Pulmonary artery endothelial cell (primary cell): ENCODE results near the gene ACER2. TPM values are rescaled to one million over a fixed set of nuclear protein-coding genes. Genes with fewer than 3 reads are reported as not detected.
"Not testable (repeated sequence)": the region's sequence is repeated elsewhere in the genome, so short reads cannot be mapped to it uniquely, and the experiment has no call there.

Experiments used
- DNase-seq: peaks from one replicate; pipeline ENCODE4 v3.0.0-alpha.2; 2011; ENCODE audit warnings: low read depth, low spot score
- total RNA-seq: library from RNA; depleted of rRNA; stranded (reverse); fragments of >200 nt; gene quantifications from 2 replicates; pipeline ENCODE4 v1.2.3, GENCODE V29; 2014

ACER2 gene
- total RNA-seq, 1 donor from 2014 or later = 5.5 TPM

DNA sequence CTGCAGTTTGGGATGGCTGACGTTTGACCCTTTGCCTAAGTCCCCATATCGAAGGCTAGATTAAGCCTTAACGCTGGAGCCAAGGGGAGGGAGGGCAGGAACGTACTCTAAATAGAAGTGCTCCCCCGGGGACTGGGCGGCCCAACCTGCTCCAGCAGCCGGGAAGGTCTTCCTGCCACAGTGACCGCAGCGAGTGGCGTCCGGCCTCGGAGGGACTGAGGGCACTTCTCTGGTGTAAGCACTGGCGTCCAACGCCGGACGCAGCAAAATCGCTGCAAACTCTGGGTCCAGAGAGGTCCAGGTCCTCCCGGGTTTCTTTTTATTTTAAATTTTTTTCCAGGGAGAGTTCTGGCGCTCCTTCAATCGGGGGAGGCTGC is 505 bp upstream of the ACER2 start:
- no peak for DNase-seq

DNA sequence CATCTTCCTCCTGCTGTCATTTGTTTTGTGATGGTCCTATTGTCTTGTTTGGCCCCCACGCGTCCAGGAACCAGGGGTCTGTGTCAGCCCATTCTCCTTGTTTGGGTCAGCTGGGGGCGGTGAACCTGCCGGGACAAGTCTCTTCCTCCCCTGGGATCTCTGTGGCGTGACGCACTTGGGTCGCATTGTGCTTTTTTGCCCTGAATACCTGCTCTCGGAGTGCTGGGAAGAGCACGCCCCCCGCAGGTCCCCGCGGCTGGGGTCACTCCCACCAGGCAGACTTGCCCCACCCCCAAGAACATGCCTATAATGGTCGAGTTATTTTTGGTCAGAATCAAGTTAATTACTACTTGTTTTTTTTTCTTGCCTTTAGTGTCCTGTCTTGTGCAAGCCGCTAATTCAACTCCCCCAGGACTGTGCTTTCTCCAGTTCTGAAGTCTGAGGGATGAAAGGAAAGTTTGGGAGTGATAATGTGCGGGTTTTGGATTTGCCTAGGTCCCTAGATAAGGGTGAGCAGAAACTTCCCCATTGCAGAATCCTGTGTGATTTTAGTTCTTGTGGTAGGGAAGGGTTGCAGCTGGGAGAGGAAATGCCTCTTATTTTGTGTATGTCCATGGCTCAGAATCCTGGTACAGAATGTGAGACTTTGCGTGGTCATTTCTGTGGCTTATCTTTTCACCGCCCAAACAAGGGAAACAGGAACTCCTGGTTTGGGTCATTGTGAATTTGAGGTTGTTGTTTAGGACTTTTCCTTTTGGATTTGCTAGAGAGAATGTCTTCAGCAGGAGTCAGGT is 789 bp downstream of the ACER2 start:
- DNase-seq = no peak

DNA sequence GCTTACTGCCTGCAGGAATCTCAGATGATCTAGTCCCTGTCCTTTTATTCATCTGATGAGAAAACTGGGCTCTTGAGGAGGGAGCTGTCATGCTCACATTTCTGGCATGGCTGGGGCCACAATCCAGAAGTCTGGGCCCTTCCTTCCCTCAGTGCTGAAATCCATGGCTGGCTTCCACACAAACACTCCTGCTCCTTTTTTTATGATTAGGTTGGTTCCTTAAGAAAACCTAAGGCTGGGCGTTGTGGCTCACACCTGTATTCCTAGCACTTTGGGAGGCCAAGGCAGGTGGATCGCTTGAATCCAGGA is 1.3 kb downstream of the ACER2 start:
- no peak for DNase-seq

DNA sequence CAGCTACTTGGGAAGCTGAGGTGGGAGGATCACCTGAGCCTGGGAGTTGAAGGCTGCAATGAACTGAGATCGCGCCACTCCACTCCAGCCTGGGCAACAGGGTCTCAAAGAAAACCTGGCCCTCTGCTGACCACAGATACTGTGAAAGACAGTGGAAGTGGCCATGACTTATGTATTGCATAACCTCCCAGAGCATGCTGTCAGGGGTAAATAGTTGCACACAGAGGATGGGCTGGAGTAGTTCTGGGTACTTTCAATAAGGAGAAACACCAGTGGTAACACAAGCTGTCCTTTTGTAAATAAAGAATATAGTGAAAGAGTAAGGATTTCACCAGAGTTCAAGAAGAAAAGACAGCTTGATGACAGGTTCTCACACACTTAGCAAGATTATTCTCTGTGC is 1.8 kb downstream of the ACER2 start:
- no peak for DNase-seq

DNA sequence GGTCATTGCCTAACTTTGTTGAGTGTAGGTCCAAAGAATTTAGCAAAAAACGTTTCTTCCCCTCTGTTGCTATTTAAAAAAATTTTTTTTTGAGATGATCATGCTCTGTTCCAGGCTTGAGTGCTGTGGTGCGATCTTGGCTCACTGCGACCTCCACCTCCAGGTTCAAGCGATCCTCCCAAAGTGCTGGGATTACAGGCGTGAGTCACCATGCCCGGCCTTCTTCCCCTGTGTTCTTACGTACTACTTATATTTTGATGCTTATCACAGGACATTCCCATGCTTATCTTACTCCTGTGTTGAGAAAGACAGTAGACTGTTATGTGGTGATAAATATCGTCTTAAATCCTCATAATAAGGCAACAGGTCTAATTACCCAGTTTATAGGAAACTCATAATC is 2.5 kb downstream of the ACER2 start:
- DNase-seq = no peak

DNA sequence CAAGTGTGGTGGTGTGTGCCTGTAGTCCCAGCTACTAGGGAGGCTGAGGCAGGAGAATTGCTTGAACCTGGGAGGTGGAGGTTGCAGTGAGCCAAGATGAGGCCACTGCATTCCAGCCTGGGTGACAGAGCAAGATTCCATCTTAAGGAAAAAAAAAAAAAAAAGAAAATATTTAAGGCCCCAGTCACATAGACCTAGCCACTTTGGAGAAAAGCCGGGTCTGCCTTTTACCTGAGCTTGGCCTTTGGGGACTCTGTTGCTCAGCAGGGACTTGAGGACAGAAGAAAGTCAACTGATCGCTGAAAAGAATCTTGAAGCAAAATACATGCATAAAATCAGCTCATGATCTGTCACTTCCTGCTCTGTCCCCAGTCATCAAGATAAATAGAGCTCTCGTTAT is 4.6 kb downstream of the ACER2 start:
- DNase-seq = not testable (repeated sequence)

DNA sequence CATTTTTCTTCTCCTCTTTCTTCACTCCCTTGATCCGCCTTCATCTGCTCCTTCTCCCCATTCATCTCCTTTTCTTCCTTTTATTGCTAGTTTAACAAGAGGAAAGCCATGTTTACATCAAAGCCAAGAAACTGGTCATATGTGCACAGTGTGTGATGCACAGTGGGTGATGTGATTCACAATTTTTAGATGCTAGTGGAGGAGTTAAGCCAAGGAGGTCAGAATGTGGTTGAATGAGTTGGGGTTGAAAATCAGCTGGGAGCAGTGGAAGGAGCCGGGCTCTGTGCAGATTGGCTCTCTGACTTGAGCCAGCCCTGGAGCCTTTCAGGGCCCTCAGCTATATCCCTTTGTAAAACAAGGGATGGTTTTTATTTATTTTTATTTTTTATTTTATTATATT is 7.3 kb downstream of the ACER2 start:
- DNase-seq = no peak

DNA sequence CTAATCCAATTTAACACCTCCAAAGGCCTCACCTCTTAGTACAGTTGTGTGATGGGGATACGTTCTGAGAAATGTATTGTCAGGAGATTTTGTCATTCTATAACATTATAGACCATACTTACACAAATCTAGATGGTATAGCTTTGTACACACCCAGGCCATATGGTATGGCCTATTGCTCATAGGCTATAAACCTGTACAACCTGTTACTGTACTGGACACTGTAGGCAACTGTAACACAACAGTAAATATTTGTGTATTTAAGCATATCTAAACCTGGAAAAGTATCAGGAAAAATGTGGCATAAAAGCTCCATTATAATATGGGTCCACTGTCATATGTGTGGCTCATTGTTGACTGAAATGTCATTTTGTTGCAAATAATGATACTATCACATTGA is 12.1 kb downstream of the ACER2 start:
- no peak for DNase-seq

DNA sequence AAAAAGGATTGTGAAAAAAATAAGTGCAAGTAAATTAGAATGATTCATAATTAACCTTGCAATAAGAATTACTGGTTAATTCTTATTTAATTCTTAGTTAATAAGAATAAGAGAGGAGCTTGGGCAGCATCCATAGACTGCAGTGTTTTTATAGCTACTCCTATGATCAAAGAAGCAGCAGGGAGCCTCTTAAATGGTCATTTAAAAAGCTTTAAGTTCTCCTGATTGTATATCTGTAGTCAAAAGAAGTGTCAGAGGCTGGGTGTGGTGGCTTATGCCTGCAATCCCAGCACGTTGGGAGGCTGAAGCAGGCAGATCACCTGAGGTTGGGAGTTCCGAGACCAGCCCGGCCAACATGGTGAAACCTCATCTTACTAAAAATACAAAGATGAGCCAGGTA is 14.4 kb downstream of the ACER2 start:
- no peak for DNase-seq

DNA sequence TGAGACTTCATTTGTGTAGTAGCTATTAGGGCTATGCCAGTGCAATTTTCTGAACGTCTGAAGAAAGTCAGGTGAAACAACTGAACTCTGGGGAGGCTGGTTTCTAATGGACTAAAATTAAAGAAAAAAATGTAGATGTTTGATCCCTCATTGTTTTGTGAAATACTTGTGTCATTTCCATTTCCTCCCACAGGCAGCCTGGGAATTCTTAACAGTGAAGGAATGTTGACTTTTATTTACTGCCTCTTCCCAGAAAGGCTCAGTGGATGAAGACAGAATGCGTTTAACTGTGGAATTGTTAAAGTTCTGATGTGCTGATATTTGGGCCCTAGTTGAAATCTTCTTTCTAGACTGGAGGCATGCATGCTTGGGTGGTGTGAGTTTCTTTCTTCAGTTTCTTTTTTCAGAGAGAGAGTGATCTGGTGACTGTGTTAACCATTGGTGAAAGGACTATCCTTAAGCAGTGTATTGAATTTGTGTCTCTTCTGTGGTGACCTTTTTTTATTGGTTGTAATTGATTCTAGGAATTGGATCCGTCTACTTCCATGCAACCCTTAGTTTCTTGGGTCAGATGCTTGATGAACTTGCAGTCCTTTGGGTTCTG is 15.5 kb downstream of the ACER2 start:
- peak; percentile 56 for DNase-seq

DNA sequence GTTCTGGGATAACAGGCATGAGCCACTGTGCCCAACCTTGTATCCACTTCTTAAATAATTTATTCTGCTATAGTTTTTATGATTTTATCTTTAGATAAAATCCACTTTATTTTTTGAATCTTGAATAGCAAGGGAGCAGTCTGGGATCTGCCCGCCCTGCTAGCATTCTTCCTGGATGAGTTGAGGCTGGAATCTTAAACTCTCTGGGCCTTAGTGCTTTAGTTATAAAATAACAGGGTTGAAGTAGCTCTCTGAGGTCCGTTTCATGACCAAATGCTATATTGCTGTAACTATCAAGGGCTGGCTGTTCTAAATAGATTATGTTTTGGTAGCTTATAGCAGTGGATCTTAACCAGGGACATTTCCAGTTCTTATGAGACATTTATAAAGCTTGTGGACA is 20.8 kb downstream of the ACER2 start:
- no peak for DNase-seq

DNA sequence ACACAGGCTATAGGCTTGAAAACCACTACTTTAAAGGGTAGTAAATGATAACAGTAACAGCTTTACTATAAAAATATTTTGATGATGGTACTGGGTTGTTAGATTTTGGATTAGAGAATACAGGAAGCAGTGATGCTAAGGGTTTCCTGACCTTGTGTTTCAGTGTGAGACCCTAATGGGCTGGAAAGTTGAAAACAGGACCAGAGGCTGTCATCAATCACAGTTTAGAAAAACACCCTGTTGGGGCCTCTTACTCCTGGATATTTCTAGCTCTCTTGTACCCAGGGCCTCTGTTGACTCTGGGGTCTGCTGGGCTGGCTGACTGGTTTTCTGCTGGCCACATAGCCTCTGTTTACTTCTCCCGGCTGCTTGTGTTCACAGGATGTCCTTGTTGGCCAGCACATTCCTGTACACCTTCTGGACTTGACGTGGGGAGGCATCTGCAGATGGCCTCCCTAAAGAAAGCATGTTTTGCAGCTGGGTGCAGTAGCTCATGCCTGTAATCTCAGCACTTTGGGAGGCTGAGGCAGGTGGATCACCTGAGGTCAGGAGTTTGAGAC is 21.5 kb downstream of the ACER2 start:
- DNase-seq = no peak

DNA sequence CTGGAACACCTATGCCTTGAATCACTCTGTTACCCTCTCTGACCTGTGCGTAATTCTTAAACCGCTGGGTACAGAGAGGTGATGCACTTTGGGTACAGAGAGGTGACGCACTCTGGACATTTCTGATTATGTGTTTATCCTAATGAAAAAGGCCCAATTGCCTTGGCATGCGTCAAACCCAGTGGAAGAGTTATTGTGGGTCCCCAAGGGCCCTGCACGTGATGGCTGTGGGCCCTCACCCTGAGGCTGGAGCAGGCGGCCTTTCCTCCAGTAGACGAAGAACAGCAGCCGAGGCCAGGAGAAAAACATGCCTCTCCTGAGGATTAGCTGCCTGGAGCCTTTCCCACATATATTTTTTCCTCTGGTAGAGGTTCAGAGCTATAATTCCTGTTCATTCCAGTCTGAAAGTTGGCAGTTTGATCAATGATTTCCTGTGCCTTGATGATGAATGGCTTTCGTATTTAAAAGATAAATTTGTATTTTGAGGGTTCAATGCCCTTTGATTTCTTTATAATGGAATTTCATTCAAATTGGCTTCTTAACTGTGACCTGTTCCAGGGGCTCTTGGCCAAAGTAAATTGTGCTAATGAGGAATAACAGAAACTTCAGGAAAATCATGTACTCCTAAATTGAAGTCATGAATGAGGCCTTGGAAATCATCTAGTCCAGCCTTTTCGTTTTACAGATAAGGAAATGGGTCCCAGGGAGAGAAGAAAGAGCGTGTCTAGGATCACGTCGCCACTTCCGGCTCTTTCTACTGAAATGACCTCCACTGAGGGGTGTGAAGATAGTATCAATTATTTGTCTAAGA is 22.8 kb downstream of the ACER2 start:
- peak; percentile 66 for DNase-seq

DNA sequence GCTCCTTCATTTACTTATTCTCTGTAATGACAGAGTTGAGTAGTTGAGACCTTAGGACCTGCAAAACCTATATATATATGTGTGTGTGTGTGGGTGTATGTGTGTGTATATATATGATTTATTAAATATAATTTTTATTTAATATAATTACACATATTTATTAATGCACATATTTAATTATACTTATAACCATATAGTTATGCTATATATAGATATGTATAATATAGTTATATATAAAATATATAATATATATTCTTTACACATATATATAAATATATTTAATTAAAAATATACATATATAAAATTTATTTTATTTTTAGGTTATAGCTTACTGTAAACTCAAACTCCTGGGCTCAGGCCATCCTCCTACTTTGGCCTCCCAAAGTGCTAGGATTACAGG is 23.7 kb downstream of the ACER2 start:
- DNase-seq = no peak

DNA sequence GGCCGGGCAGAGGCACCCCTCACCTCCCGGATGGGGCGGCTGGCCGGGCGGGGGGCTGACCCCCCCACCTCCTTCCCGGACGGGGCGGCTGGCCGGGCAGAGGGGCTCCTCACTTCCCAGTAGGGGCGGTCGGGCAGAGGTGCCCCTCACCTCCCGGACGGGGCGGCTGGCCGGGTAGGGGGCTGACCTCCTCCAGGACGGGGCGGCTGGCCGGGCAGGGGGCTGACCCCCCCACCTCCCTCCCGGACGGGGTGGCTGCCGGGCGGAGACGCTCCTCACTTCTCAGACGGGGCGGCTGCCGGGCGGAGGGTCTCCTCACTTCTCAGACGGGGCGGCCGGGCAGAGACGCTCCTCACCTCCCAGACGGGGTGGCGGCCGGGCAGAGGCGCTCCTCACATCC is 24.9 kb downstream of the ACER2 start:
- not testable (repeated sequence) for DNase-seq

DNA sequence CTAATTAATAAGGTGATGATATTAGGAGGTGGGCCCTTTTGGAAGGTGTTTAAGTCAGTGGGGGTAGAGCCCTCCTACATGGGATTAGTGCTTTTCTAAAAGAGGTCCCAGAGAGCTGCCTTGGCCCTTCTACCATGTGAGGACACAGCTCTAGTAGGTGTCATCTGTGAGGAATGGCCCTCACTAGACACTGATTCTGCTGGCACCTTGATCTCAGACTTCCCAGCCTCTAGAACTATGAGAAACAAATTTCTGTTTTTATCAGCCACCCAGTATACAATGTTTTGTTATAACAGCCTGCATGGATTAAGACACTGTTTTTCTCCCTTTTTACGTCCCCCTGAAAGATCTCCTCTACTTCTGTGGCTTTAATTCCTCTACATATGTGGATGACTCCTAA is 31.6 kb downstream of the ACER2 start:
- DNase-seq = no peak

DNA sequence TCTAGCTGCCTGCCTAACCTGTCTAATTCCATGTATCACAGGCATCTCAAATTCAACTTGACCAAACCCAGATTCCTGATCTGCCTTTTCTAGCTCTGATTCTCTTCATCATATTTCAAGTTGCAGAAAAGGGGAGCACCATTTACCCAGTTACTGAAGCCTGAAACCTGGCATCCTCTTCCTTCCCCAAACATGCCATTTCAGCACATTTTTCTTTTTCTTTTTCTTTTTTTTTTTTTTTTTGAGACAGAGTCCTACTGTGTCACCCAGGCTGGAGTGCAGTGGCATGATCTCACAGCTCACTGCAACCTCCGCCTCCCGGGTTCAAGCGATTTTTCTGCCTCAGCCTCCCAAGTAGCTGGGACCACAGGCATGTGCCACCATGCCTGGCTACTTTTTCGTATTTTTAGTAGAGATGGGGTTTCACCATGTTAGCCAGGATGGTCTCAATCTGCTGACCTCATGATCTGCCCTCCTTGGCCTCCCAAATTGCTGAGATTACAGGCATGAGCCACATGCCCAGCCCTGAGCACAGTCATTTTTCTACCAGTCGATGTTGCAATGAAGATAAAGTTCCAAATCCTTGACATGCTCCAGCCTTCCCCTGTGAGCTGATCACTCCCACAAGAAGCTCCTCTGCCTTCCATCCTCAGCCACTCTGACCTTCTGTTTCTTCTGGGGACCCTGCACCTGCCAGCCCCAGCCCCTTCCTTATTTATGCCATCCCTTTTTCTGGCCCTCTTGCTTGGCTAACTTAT is 32.2 kb downstream of the ACER2 start:
- DNase-seq = no peak

DNA sequence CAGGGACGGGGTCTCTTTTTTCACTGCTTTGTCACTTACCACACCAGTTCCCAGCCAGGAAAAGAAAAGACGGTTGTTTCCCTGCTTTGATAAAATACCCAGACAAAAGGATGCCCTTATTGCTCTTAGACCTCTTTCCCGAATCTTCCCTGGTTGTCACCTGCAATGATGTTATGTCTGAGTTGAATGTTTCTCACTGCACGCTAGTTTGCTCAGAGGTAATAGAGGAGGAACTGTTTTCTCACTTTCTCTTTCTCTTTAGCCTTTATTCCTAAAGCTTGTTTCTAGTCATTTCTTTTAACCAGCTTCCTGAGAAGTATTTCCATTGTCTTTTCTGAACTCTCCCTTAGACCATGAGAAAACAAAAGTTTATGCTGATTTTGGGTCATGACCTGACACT is 32.9 kb downstream of the ACER2 start:
- DNase-seq = no peak

DNA sequence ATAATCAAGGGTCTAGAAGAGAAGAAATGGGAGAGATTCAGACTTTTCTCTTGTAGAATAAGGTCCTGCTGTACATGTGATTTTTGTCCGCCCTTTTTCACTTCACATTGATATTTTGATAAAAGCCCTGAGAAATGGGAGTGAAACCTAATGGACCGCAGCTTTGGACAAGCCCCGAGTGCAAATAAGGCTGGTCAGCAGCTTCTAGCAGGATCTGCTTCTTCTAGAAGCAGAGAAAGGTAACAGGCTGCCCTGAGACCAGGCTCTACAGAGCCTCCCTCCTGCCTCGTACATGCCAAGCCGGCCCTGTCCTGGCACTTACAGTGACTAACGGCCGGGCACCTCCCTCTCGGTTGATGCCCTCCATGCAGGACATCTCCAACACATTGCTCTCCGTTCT is 33.4 kb downstream of the ACER2 start:
- DNase-seq = no peak

DNA sequence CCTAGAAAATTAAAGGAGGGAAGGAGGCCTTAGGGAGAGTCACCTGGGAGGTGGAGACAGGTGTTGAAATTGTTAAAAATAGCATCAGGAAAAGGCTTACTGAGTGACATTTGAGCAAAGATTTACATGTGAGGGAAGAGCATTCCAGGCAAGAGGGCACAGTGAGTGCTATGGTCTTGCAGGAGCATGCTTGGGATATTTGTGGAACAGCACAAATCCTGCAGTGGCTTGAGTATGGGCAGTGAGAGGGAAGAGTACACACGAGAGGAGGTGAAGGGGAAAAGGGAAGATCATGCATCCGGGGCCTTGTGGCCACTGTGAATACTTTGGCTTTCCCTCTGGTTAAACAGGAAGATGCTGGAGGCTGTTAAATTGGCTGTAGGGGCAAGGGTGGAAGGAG is 36.6 kb downstream of the ACER2 start:
- DNase-seq = no peak

DNA sequence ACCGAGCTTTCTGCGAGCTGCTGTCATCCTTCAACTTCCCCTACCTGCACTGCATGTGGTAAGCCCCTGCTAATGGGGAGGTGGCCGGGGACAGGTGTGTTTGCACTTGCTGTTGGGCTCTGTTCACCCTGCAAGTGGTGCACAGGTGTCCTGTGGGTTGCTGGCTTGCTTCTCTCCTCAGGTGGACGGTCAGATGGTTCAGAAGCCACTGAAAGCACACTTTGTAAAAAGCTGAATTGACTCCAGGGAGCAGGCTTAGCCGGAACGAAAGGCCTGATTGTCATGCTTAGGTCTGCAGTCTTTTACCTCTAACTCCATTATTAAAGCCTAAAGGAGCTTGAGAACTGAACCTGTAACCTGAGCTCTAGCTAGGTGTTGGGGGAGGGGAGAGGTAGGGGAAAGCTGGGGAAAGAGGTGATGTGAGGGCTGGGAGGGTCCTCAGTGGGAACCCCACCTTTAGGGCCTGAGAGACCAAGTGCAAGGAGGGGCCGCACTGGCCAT is 37.6 kb downstream of the ACER2 start:
- DNase-seq = no peak
